Activated naive CD8-positive, alpha-beta T cell treated with anti-CD3 and anti-CD28 coated beads for 36 hours (primary cell): ENCODE measurements around the gene GRK5. TPM values are rescaled to one million over a fixed set of nuclear protein-coding genes. Genes with fewer than 3 reads are reported as not detected.
"Not testable (repeated sequence)": the region's sequence is repeated elsewhere in the genome, so short reads cannot be mapped to it uniquely, and the experiment has no call there.

Source experiments
- DNase-seq: peaks from one replicate; pipeline ENCODE4 v3.0.0; 2021
- H3K27ac Mint-ChIP-seq: one replicate; pipeline ENCODE4 v1.8.0; 2022; ENCODE audit warnings: mild to moderate bottlenecking, moderate library complexity, mixed read lengths
- H3K27me3 Mint-ChIP-seq: one replicate; pipeline ENCODE4 v1.8.0; 2022; ENCODE audit warnings: mild to moderate bottlenecking, mixed read lengths
- H3K36me3 Mint-ChIP-seq: one replicate; pipeline ENCODE4 v1.8.0; 2021; ENCODE audit warnings: mild to moderate bottlenecking, mixed read lengths
- H3K4me1 Mint-ChIP-seq: one replicate; pipeline ENCODE4 v1.8.0; 2021; ENCODE audit warnings: mixed read lengths
- H3K4me3 Mint-ChIP-seq: one replicate; pipeline ENCODE4 v1.8.0; 2022; ENCODE audit warnings: mild to moderate bottlenecking, moderate library complexity, mixed read lengths
- H3K9me3 Mint-ChIP-seq: one replicate; pipeline ENCODE4 v1.8.0; 2022; ENCODE audit warnings: mixed read lengths
- total RNA-seq, 2 experiments: library from RNA; stranded (reverse); gene quantifications; one replicate each; pipeline ENCODE4 v1.2.3, GENCODE V29; 2021

The GRK5 gene
- total RNA-seq, 2 experiments from 2014 or later: 12.8 TPM

DNA sequence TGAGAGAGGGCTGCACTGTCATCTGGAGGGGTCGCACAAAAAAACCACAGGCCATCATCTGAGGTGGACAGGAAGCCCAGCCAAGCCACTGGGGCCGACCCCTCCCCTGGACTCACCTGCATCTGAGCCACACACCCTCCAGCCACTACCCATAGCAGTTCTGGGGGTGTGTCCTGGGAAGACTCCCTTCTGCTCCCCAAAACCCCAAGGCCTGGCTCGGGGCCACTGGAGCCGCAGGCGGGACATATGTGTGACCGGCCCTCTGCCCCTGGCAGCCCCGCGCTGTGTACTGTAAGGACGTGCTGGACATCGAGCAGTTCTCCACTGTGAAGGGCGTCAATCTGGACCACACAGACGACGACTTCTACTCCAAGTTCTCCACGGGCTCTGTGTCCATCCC lies 245.0 kb downstream of the GRK5 start:
- no peaks in the 10 kb centered on the region for H3K9me3 Mint-ChIP-seq
- H3K27ac Mint-ChIP-seq: no peak overlapping the region
- H3K4me1 Mint-ChIP-seq: no peaks in the 10 kb centered on the region
- H3K4me3 Mint-ChIP-seq: no peak overlapping the region
- no peaks in the 10 kb centered on the region for H3K27me3 Mint-ChIP-seq
- H3K36me3 Mint-ChIP-seq: no peaks in the 10 kb centered on the region
- DNase-seq: no peak

DNA sequence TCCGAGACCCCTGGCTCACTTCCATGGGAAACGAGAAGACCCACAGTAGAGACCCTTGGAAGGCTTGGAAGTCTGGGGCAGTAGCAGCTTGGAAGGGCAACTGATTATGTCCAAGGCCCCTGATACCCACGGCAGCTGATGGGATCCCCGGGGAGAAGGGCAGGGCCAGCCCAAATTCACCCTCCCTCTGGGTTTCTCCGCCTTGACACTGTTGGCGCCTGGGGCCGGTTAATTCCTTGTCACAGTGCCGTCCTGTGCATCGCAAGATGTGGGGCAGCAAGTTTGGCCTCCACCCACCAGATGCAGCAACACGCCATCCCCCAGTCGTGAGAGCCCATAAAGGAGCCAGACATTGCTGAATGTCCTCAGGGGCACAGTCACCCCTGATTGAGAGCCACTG lies 245.9 kb downstream of the GRK5 start:
- no peaks in the 10 kb centered on the region for H3K36me3 Mint-ChIP-seq
- no peaks in the 10 kb centered on the region for H3K27me3 Mint-ChIP-seq
- H3K27ac Mint-ChIP-seq: no peak overlapping the region
- no peaks in the 10 kb centered on the region for H3K4me1 Mint-ChIP-seq
- no peaks in the 10 kb centered on the region for H3K9me3 Mint-ChIP-seq
- no peak for DNase-seq
- H3K4me3 Mint-ChIP-seq: no peak overlapping the region

DNA sequence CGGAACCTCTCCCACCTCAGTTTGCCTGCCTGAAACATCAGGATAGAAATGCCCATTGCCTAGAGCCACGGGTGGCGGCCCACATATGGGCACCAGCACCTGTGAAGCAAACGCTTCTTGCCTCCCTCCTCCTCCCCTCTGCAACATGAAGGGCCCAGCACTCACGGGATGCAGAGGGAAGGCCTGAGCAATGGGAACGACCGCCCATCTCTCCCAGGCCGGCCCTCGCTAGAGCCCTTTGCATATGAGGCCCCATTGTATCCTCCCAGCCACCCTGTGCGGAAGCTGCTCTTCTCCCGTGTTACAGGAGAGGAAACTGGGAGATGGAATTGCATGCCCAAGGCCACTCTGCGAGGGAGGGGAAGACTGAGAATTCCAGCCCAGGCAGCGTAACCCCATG lies 246.9 kb downstream of the GRK5 start:
- Mint-ChIP-seq H3K4me1 (no peaks in the 10 kb centered on the region), H3K27me3 (no peaks in the 10 kb centered on the region), H3K27ac (no peak overlapping the region), H3K9me3 (no peaks in the 10 kb centered on the region), H3K4me3 (no peak overlapping the region), H3K36me3 (no peaks in the 10 kb centered on the region)
- no peak for DNase-seq

DNA sequence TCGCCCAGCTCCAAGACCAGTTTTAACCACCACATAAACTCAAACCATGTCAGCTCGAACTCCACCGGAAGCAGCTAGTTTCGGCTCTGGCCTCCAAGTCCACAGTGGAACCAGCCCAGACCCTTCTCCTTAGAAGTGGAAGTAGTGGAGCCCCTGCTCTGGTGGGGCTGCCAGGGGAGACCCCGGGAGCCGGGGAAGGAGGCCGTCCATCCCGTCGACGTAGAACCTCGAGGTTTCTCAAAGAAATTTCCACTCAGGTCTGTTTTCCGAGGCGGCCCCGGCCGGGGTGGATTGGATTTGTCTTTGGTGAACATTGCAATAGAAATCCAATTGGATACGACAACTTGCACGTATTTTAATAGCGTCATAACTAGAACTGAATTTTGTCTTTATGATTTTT lies 247.6 kb downstream of the GRK5 start:
- Mint-ChIP-seq H3K27ac (no peak overlapping the region), H3K9me3 (no peaks in the 10 kb centered on the region), H3K27me3 (no peaks in the 10 kb centered on the region), H3K36me3 (no peaks in the 10 kb centered on the region), H3K4me1 (no peaks in the 10 kb centered on the region), H3K4me3 (no peak overlapping the region)
- DNase-seq: no peak

GRCh38 chr10:119455609-119456434 lies 248.5 kb downstream of the GRK5 start:
- no peaks in the 10 kb centered on the region for H3K27me3 Mint-ChIP-seq

GRCh38 chr10:119456435-119456810 lies 249.1 kb downstream of the GRK5 start:
- Mint-ChIP-seq H3K4me1 (no peaks in the 10 kb centered on the region), H3K4me3 (no peak overlapping the region), H3K27ac (no peak overlapping the region), H3K36me3 (peaks cover 2% of the 10 kb centered on the region), H3K9me3 (no peaks in the 10 kb centered on the region), H3K27me3 (no peaks in the 10 kb centered on the region)
- DNase-seq: no peak

More at GRCh38 chr10:119455609-119456434, 248.5 kb downstream of the GRK5 start:
- H3K4me3 Mint-ChIP-seq: no peak overlapping the region
- H3K9me3 Mint-ChIP-seq: no peaks in the 10 kb centered on the region
- H3K27ac Mint-ChIP-seq: no peak overlapping the region
- DNase-seq: no peak
- H3K36me3 Mint-ChIP-seq: peaks cover 2% of the 10 kb centered on the region
- no peaks in the 10 kb centered on the region for H3K4me1 Mint-ChIP-seq

DNA sequence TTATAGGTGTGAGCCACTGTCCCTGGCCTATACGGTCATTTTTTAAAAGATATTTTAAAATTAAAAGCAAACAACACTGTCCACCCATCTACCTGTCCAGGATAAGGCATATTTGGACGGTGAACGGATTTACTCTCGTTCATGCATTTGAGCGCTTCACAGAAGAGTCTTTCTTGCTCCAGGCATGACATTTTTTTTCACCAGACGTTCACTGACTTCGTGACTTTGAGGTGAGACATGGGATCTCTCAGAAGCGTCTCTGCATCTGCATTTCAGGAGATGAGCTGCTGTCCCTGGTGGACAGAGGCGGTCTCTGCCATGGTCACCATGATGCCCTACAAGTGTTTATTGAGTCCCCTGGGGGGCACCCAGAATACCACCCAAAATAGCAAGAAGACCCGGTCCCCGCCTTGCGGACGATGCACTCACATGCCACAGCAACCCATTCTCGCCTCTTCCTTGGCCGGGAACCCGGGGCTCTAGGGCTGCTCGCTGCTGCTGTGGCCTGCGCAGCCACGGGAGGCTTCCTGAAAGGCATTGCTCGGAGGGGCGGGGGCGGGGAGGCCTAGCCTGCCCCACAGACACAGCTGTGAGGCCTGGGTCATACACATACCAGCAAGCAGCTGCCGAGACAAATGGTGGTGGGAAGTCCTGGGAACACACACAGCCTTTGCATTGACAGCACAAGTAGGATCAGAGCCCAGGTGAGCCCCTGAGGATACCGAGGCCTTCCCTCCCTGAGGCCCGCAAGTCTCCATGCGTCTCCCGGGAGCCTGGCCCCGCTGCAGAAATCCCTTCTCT lies 250.8 kb downstream of the GRK5 start:
- Mint-ChIP-seq H3K4me1 (no peaks in the 10 kb centered on the region), H3K9me3 (no peaks in the 10 kb centered on the region), H3K27me3 (no peaks in the 10 kb centered on the region), H3K27ac (no peak overlapping the region), H3K4me3 (no peak overlapping the region), H3K36me3 (peaks cover 2% of the 10 kb centered on the region)
- no peak for DNase-seq

DNA sequence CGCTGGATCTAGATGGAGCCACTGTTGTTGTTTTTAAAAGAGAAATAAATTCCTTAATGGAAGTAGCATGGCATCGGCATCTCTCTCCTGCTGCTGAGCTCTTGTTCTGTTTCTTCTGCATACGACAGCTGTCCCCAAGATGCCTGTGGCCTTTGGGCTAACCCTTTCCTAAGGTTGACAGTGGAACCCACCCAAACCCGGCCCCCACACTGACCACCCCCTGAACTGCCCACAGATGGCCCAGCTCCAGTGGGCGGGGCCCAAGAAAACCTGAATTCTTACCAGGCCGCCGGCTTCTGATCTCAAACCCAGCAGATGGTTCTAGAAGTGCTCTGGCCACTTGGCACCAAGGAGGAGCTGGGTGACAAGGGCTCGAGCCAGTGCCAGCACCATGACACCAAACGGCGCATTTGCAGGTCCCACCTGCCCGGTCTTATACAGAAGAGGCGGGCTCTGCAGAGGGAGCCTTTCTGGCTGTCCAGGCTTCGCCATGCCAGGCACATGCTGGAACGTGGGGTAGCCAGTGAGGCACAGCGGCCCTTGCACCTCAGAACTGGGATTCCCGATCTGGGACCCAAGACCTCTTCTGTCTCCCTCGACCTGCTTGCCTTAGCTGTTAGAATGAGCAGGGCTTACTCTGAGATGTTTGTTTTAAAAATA lies 252.4 kb downstream of the GRK5 start:
- no peak for DNase-seq
- Mint-ChIP-seq H3K27ac (no peak overlapping the region), H3K36me3 (peaks cover 2% of the 10 kb centered on the region), H3K27me3 (no peaks in the 10 kb centered on the region), H3K4me3 (no peak overlapping the region), H3K9me3 (no peaks in the 10 kb centered on the region), H3K4me1 (no peaks in the 10 kb centered on the region)

- no peaks in the 10 kb centered on the region for H3K4me1 Mint-ChIP-seq
- H3K27me3 Mint-ChIP-seq: no peaks in the 10 kb centered on the region
- peaks cover 2% of the 10 kb centered on the region for H3K36me3 Mint-ChIP-seq
- DNase-seq: no peak
- H3K9me3 Mint-ChIP-seq: no peaks in the 10 kb centered on the region
- H3K4me3 Mint-ChIP-seq: no peak overlapping the region
- no peak overlapping the region for H3K27ac Mint-ChIP-seq
These were observed 253.2 kb downstream of the GRK5 start for GRCh38 chr10:119460369-119461195.

DNA sequence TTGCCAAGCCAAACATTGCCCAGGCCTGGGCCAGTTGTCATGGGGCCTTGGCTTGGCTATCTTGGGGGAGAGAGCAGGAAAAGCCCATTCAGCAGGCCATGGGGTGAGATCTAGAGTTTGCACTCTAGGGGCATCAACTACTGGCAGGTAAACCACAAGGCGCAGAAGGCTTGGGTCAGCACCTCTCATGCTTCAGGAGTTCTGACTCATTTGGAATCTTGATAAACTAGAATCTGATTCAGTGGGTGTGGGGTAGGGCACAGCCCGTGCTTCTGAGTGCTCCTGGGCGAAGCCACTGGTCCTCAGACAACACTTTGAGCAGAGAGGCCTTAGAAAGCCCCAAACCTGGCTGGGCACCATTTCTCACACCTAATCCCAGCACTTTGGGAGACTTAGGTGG lies 254.0 kb downstream of the GRK5 start:
- no peak overlapping the region for H3K4me3 Mint-ChIP-seq
- H3K9me3 Mint-ChIP-seq: no peaks in the 10 kb centered on the region
- H3K27ac Mint-ChIP-seq: no peak overlapping the region
- H3K36me3 Mint-ChIP-seq: peaks cover 2% of the 10 kb centered on the region
- no peak for DNase-seq
- peaks cover 4% of the 10 kb centered on the region for H3K4me1 Mint-ChIP-seq
- no peaks in the 10 kb centered on the region for H3K27me3 Mint-ChIP-seq

GRCh38 chr10:119461923-119462322 lies 254.6 kb downstream of the GRK5 start:
- Mint-ChIP-seq H3K9me3 (no peaks in the 10 kb centered on the region), H3K4me1 (peaks cover 9% of the 10 kb centered on the region), H3K4me3 (no peak overlapping the region), H3K36me3 (peaks cover 2% of the 10 kb centered on the region), H3K27me3 (no peaks in the 10 kb centered on the region), H3K27ac (no peak overlapping the region)
- DNase-seq: no peak

DNA sequence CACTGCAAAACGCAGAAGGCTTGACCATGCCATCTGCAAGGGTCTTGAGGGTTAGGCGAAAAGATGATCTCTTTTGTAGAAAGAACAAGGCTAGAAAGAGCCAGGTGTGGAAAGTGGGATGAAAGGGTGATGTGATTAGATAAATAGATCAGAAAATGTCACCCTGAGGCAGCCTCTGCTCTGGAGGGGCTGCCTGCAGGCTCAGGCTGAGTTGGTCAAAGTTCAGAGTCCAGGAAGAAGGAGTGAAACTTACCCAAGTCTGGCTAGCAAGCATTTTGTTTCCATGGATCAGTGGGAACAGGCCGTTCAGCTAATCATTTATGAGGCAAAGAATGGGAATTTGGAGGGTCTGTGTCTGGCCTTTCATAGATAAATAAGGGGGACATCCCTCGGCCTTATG lies 255.4 kb downstream of the GRK5 start:
- Mint-ChIP-seq H3K27ac (no peak overlapping the region), H3K9me3 (no peaks in the 10 kb centered on the region), H3K4me1 (peaks cover 10% of the 10 kb centered on the region), H3K4me3 (no peak overlapping the region), H3K36me3 (peaks cover 2% of the 10 kb centered on the region), H3K27me3 (no peaks in the 10 kb centered on the region)
- no peak for DNase-seq

GRCh38 chr10:119463195-119463594 lies 255.8 kb downstream of the GRK5 start:
- H3K9me3 Mint-ChIP-seq, DNase-seq, H3K36me3 Mint-ChIP-seq, H3K4me3 Mint-ChIP-seq, H3K27me3 Mint-ChIP-seq, H3K27ac Mint-ChIP-seq, H3K4me1 Mint-ChIP-seq: not testable (repeated sequence)

- Mint-ChIP-seq H3K27me3 (no peaks in the 10 kb centered on the region), H3K4me1 (peaks cover 10% of the 10 kb centered on the region), H3K36me3 (peaks cover 2% of the 10 kb centered on the region), H3K27ac (no peak overlapping the region), H3K4me3 (no peak overlapping the region), H3K9me3 (no peaks in the 10 kb centered on the region)
- DNase-seq: no peak
These were observed 257.7 kb downstream of the GRK5 start for GRCh38 chr10:119465085-119465484.

DNA sequence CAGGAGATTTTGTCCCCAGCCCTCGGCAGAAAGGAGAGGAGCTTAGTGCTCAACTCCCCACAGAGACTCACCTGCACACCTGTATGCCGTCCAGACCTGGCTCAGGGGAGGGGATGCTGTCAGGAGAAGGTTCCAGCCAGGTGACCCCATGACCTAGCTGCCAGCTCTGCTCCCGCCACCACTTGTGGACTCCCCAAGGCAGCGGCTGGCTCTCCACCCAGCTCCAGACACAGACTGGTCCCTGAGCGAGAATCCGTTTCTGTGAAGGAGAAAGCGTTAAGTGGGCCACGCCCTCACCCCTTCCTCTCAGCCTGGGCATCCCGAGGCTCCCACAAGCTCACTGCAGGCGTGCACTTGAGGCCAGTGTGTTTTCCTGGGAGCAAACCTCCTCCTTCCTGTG lies 258.7 kb downstream of the GRK5 start:
- no peaks in the 10 kb centered on the region for H3K36me3 Mint-ChIP-seq
- H3K4me1 Mint-ChIP-seq: peaks cover 10% of the 10 kb centered on the region
- no peaks in the 10 kb centered on the region for H3K9me3 Mint-ChIP-seq
- DNase-seq: no peak
- no peak overlapping the region for H3K27ac Mint-ChIP-seq
- no peak overlapping the region for H3K4me3 Mint-ChIP-seq
- no peaks in the 10 kb centered on the region for H3K27me3 Mint-ChIP-seq
